HG03280 (cell line): ENCODE measurements around the gene SH3BP4.

Experiments
- ATAC-seq: cut with Tn5 transposase; IDR thresholded peaks from one replicate; pipeline ENCODE4 v1.9.1; 2021; ENCODE audit warnings: mild to moderate bottlenecking, moderate library complexity; ENCODE audit not compliant: unreplicated experiment

Gene SH3BP4

GRCh38 chr2:234996069-234996940, 44.5 kb downstream of the SH3BP4 start:
- no peak for ATAC-seq

GRCh38 chr2:234996941-234997270, 45.1 kb downstream of the SH3BP4 start:
- no peak for ATAC-seq

GRCh38 chr2:234997389-234997788, 45.6 kb downstream of the SH3BP4 start:
- no peak for ATAC-seq

GRCh38 chr2:234998404-234999211, 46.8 kb downstream of the SH3BP4 start:
- no peak for ATAC-seq

- no peak for ATAC-seq
Measured at GRCh38 chr2:234999740-235000425, 48.1 kb downstream of the SH3BP4 start.

GRCh38 chr2:235000426-235001236, 48.8 kb downstream of the SH3BP4 start:
- ATAC-seq, result no peak

- ATAC-seq, result no peak
Measured at GRCh38 chr2:235001237-235002133, 49.7 kb downstream of the SH3BP4 start.

- ATAC-seq, result no peak
Measured at GRCh38 chr2:235002198-235003095, 50.6 kb downstream of the SH3BP4 start.

- ATAC-seq, result no peak
Measured at GRCh38 chr2:235003096-235003775, 51.4 kb downstream of the SH3BP4 start.

GRCh38 chr2:235004329-235004903, 52.6 kb downstream of the SH3BP4 start:
- ATAC-seq, result no peak

GRCh38 chr2:235005023-235005422, 53.2 kb downstream of the SH3BP4 start:
- ATAC-seq, result no peak

GRCh38 chr2:235005603-235006259, 53.9 kb downstream of the SH3BP4 start:
- ATAC-seq, result no peak

GRCh38 chr2:235006461-235006860, 54.6 kb downstream of the SH3BP4 start:
- no peak for ATAC-seq

- ATAC-seq, result no peak
Measured at GRCh38 chr2:235006986-235007385, 55.2 kb downstream of the SH3BP4 start.

- no peak for ATAC-seq
Measured at GRCh38 chr2:235007664-235008457, 56.0 kb downstream of the SH3BP4 start.

GRCh38 chr2:235008584-235009044, 56.8 kb downstream of the SH3BP4 start:
- ATAC-seq, result no peak
